Right lobe of liver (tissue), 4 donors: ENCODE data around the gene FRS2.

ENCODE experiments used
- CTCF ChIP-seq, 4 donors: fragments of 200-600 bp in 3 of 4; fragments of 450-650 bp in 1 of 4; IDR thresholded peaks; one replicate each; pipeline versions ENCODE4 v1.5.1 to v1.8.0; 2016 to 2022; ENCODE audit warnings: antibody characterized with exemption in 4 of 4, mild to moderate bottlenecking in 2 of 4
- POLR2A ChIP-seq: fragments of 450-650 bp; IDR thresholded peaks from one replicate; pipeline ENCODE4 v1.6.1; 2017; ENCODE audit warnings: antibody characterized with exemption, mild to moderate bottlenecking
- donor health status: DM: no; HTN: no; CAD: no.
- donor health status: DM: no; HTN: no; CAD: no.
- donor health status: DM: no; HTN: yes; CAD: no.

- TF ChIP-seq CTCF (IDR thresholded peaks at IDR 0.05) (no peak), POLR2A (no peak)
Measured at GRCh38 chr12:69433653-69434052, 36.5 kb upstream of the FRS2 start.
